ENCODE results near the gene TPST2.

Gene TPST2

GRCh38 chr22:26496456-26496855 is 93.5 kb downstream of the TPST2 start:
- no peak for DNase-seq (ENCODE audit: low spot score)

- no peak for DNase-seq (ENCODE audit: low spot score)
Observed at GRCh38 chr22:26494506-26494905, 95.4 kb downstream of the TPST2 start.

GRCh38 chr22:26492220-26492619 is 97.7 kb downstream of the TPST2 start:
- DNase-seq (ENCODE audit: low spot score): no peak

GRCh38 chr22:26489447-26490036 is 100.4 kb downstream of the TPST2 start:
- no peak for DNase-seq (ENCODE audit: low spot score)

- DNase-seq (ENCODE audit: low spot score): no peak
Observed at GRCh38 chr22:26487996-26488395, 101.9 kb downstream of the TPST2 start.

GRCh38 chr22:26486394-26486793 is 103.5 kb downstream of the TPST2 start:
- no peak for DNase-seq (ENCODE audit: low spot score)

- no peak for DNase-seq (ENCODE audit: low spot score)
Observed at GRCh38 chr22:26485806-26486390, 104.0 kb downstream of the TPST2 start.

GRCh38 chr22:26485013-26485412 is 104.9 kb downstream of the TPST2 start:
- DNase-seq (ENCODE audit: low spot score): no peak

GRCh38 chr22:26484360-26484706 is 105.6 kb downstream of the TPST2 start:
- DNase-seq (ENCODE audit: low spot score): no peak

- peak; percentile 84 for DNase-seq (ENCODE audit: low spot score)
Observed at GRCh38 chr22:26483439-26484359, 106.2 kb downstream of the TPST2 start, which contains the start of the genes HPS4 and SRRD. TSS of gene HPS4 (minus strand) at chr22:26483783. CDS start at chr22:26481762, 2,021 bp downstream. TSS of gene SRRD (plus strand) at chr22:26483877. CDS start at chr22:26483891, 14 bp downstream.

GRCh38 chr22:26483043-26483438 is 106.9 kb downstream of the TPST2 start:
- no peak for DNase-seq (ENCODE audit: low spot score)

- DNase-seq (ENCODE audit: low spot score): no peak
Observed at GRCh38 chr22:26482161-26482560, 107.8 kb downstream of the TPST2 start.

GRCh38 chr22:26481694-26482093 is 108.2 kb downstream of the TPST2 start:
- no peak for DNase-seq (ENCODE audit: low spot score)

- DNase-seq (ENCODE audit: low spot score): no peak
Observed at GRCh38 chr22:26481112-26481693, 108.7 kb downstream of the TPST2 start.

- no peak for DNase-seq (ENCODE audit: low spot score)
Observed at GRCh38 chr22:26480611-26480932, 109.4 kb downstream of the TPST2 start.

- no peak for DNase-seq (ENCODE audit: low spot score)
Observed at GRCh38 chr22:26479792-26480610, 109.9 kb downstream of the TPST2 start.

GRCh38 chr22:26479043-26479791 is 110.7 kb downstream of the TPST2 start:
- no peak for DNase-seq (ENCODE audit: low spot score)

GRCh38 chr22:26477341-26477731 is 112.6 kb downstream of the TPST2 start:
- DNase-seq (ENCODE audit: low spot score): no peak

GRCh38 chr22:26476705-26477340 is 113.1 kb downstream of the TPST2 start:
- no peak for DNase-seq (ENCODE audit: low spot score)

- peak; percentile 48 for DNase-seq (ENCODE audit: low spot score)
Observed at GRCh38 chr22:26474682-26475081, 115.2 kb downstream of the TPST2 start.
